Hematopoietic multipotent progenitor cell treated with erythropoietin and hydrocortisone succinate and interleukin-3 and kit ligand, for 8 days (in vitro differentiated cells): ENCODE data around the gene KCP.

Experiments used
- DNase-seq: peaks from one replicate; pipeline ENCODE4 v3.0.0-alpha.2; 2015

The KCP gene

GRCh38 chr7:128836729-128837348, 73.7 kb downstream of the KCP start:
- no peak for DNase-seq

- DNase-seq: no peak
These were observed 74.5 kb downstream of the KCP start for GRCh38 chr7:128835790-128836641.

GRCh38 chr7:128835231-128835751, 75.2 kb downstream of the KCP start:
- DNase-seq: no peak

DNA sequence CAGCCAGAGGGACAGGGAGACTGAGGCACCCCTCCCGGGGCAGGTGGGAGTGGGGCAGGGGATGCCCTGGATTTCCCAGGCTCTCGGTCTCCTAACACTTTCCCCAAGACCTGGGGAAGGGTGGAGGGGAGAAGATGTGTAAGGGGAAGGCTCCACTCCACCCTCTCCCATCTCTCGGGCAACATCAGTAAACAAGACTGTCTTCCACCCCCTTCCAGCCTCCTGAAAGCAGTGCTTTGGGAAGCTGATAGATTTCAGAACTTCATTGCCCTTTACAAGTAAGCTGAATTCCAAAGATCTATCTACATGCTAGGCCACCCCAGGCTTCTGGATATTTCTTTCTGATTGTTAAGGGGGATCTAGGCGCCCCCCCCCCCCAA, 76.6 kb downstream of the KCP start:
- no peak for DNase-seq

GRCh38 chr7:128833148-128833945, 77.2 kb downstream of the KCP start:
- no peak for DNase-seq

DNA sequence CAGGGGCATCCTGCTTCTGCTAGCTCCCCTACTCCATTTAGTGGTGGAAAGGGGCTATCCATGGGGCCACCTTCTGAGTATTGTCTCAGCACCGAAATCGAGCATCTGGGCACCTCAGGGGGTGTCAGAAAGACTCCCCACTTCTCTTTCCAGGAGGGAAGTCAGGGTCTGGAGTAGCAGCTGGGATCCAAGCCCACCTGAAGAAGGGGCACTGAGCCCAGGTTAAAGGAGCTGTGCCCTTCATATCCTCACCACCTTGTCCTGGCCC, 77.7 kb downstream of the KCP start:
- no peak for DNase-seq

DNA sequence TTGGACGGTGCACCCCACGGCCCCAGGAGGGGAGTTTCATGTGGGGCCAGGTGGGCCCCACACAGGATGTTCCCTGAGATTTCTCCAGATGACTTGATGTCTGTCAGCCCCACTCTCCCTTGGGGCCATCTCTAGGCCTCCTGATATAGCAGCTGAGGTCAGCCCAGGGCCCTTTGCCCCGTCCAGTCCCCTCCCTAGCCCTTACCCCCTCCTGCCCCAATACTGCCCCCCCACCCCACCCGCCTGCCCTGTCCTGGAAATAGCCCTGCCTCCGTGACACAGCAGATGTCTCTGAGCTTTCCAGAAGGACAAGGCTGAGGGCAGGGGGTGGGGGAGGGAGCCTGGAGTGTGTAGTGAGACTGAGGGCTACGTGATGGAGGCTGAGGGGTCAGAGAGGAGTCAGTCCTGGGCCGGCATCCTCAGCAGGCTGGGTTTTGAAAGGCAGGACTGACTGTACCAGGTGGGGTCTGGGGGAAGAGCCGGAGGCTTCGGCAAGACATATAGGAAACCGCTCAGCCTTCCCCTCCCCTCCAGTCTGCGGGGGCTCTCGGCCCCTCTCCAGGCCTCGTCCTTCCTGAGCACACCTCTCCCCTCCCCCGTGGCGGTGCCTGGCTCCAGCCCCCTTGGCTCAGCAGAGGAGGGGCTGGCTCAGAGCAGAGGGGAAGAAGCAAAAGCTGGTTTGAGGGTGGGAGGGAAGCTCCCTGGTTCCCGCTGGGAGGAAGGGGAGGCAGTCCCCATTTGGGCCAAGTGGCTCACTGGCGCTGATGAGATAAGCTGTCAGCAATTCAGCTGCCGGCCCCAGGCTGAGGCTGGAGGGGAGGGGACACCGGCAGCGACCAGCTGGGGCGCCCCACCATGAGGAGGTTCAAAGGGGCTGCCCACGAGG, 78.3 kb downstream of the KCP start:
- no peak for DNase-seq

- DNase-seq: no peak
These were observed 79.1 kb downstream of the KCP start for GRCh38 chr7:128831178-128831993.

- no peak for DNase-seq
These were observed 80.0 kb downstream of the KCP start, which contains the start of gene FLNC for GRCh38 chr7:128830231-128831177. TSS of gene FLNC (plus strand) at chr7:128830406. CDS start at chr7:128830638, 232 bp downstream.

- DNase-seq: no peak
These were observed 80.9 kb downstream of the KCP start for GRCh38 chr7:128829391-128830166.

GRCh38 chr7:128827971-128828711, 82.4 kb downstream of the KCP start:
- no peak for DNase-seq

DNA sequence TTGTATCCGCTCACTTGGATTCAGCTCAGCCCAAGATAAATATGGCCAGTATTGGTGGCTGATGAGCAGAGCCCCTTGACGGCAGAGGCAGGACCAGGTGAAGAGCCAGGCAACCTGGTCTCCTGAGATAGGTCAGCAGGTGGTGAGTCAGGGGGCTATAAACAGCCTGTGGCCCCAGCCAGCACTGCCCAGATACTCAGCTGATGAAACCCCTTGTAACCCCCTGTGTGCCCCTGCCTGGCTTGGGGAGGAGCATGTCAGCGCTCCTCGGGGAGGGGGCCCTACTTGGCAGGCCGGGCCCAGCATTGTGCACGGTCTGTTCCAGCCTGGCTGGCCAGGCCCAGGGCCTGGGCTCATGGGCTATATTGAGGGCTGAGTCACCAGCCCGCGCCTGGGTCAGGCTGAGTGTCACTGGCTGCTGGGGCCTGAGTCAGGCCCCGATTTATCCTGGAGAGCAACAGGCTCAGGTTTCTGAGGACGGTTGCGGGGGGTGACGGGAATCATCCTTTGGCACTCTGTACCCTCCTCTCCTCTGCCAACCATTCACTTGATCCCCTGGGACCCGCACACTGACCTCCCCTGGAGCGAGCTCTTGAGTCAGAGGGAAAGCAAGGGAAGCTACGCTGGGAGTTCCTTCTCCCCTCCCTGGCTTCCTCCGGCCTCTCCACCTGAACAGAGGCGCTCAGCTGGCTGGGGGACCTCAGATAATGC, 83.1 kb downstream of the KCP start:
- no peak for DNase-seq

GRCh38 chr7:128826916-128827247, 83.6 kb downstream of the KCP start:
- DNase-seq: no peak
